Transverse colon (tissue), 4 donors: ENCODE data around the gene WIPF3. TPM values are rescaled to one million over a fixed set of nuclear protein-coding genes. Genes with fewer than 3 reads are reported as not detected.

Experiments used
- DNase-seq: peaks from one replicate; pipeline ENCODE4 v3.0.0-alpha.2; 2019
- H3K27ac ChIP-seq, 4 donors: fragments of 200-600 bp; sonication (generic); 2 replicates each; pipeline ENCODE4 v1.5.1; 2016 to 2018; ENCODE audit warnings: inconsistent platforms in 4 of 4
- H3K27me3 ChIP-seq: fragments of 200-600 bp; sonication (generic); 2 replicates; pipeline ENCODE4 v1.5.1; 2017; ENCODE audit warnings: inconsistent platforms
- H3K36me3 ChIP-seq, 4 donors: fragments of 200-600 bp; sonication (generic); 2 replicates each; pipeline ENCODE4 v1.5.1; 2017 to 2019; ENCODE audit warnings: inconsistent platforms in 4 of 4
- H3K4me1 ChIP-seq, 4 donors: fragments of 200-600 bp; sonication (generic); 2 replicates each; pipeline ENCODE4 v1.5.1; 2017 to 2020; ENCODE audit warnings: inconsistent platforms in 4 of 4
- H3K4me3 ChIP-seq, 4 donors: fragments of 200-600 bp; sonication (generic); 1 replicate in 1 of 4; 2 replicates in 3 of 4; pipeline versions ENCODE4 v1.5.1 to v1.6.1; 2017 to 2019; ENCODE audit warnings: inconsistent platforms in 4 of 4
- H3K9me3 ChIP-seq, 2 donors: fragments of 200-600 bp; sonication (generic); 2 replicates each; pipeline ENCODE4 v1.5.1; 2017 to 2019; ENCODE audit warnings: inconsistent platforms in 2 of 2
- CTCF ChIP-seq, 5 experiments: fragments of 200-600 bp in 3 of 5; fragments of 450-650 bp in 2 of 5; sonication (generic) in 3 of 5; IDR thresholded peaks; 1 replicate in 2 of 5; 2 replicates in 3 of 5; pipeline ENCODE4 v1.5.1; 2016 to 2017; ENCODE audit warnings: antibody characterized with exemption in 5 of 5, inconsistent platforms in 3 of 5, mild to moderate bottlenecking in 2 of 5, moderate library complexity in 1 of 5
- EP300 ChIP-seq: sonication (generic); formaldehyde crosslinking; IDR thresholded peaks from one replicate; pipeline ENCODE4 v1.6.1; 2017; ENCODE audit warnings: antibody characterized with exemption, low read depth
- POLR2A ChIP-seq: fragments of 450-650 bp; IDR thresholded peaks from one replicate; pipeline ENCODE4 v1.6.1; 2016; ENCODE audit warnings: antibody characterized with exemption, mild to moderate bottlenecking, moderate library complexity
- POLR2AphosphoS5 ChIP-seq, 3 donors: sonication (generic); formaldehyde crosslinking; IDR thresholded peaks; one replicate each; pipeline ENCODE4 v1.6.1; 2016; ENCODE audit warnings: antibody characterized with exemption in 3 of 3
- WGBS, 2 donors: methylation state at CpG; one replicate each; pipeline ENCODE4 v1.1.5; 2018; ENCODE audit warnings: low coverage in 1 of 2; 5-methylcytosine and 5-hydroxymethylcytosine counted together
- in situ Hi-C, 4 donors: fragments of 200-750 bp; cut with MboI; loops; one replicate each; pipeline versions ENCODE4 v1.15.0 to v1.15.1; 2017; ENCODE audit warnings: low sequenced_read_pairs in 3 of 4, low pct_ligation_motif_present in 1 of 4, low pct_unique_long_range_greater_than_20kb in 1 of 4
- intact Hi-C: fragments of 100-400 bp; cut with DNase I; formaldehyde crosslinking; loops from one replicate; pipeline ENCODE4 v1.15.1; 2023; ENCODE audit warnings: low total_unique reads
- total RNA-seq, 4 donors: library from RNA; depleted of rRNA; stranded (reverse); fragments of >200 nt; gene quantifications; one replicate each; pipeline ENCODE4 v1.1.0, GENCODE V29; 2016

The WIPF3 gene
- total RNA-seq, 4 donors from 2014 or later, result 0.41 to 3.7 TPM; not detected in 2

DNA sequence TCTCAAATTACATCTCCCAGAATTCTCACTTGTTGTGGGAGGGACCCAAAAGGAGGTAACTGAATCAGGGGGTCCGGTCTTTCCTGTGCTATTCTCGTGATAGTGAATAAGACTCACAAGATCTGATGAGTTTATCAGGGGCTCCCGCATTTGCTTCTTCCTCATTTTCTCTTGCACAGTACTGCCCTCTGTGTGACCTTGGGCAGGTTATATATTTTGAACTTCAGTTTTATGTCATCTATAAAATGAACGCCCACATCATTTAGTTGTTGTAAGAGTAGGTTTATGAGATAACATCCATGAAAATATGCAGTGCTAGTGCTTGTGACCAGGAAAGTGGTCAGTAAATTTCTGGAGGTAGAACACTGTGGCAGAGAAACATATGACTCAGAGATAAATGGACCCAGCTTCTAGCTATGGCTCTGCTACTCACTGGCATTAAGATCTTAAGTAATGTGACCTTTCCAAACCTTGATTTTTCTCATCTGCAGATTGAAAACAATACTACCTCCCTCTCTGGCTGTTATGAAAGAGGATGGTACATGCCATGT is 139.0 kb downstream of the WIPF3 start:
- no peak for TF ChIP-seq POLR2A
- TF ChIP-seq POLR2AphosphoS5 (IDR thresholded peaks at IDR 0.05), result no peak
- no peak for TF ChIP-seq EP300
- TF ChIP-seq CTCF (IDR thresholded peaks at IDR 0.05), result no peak
- H3K27me3 ChIP-seq, result no peaks in the 10 kb centered on the region
- in situ Hi-C loops (no loop called here), intact Hi-C loops (no loop called here)
- 77 to 78% methylated on average over 4 of the region's 4 CpGs for WGBS, 2 donors
- peak overlapping the region in 1 of 4 donors; percentile 25 for H3K27ac ChIP-seq
- H3K4me1 ChIP-seq, result peaks cover 0 to 7% (median 3%) of the 10 kb centered on the region in 4 donors
- H3K9me3 ChIP-seq, result no peaks in the 10 kb centered on the region
- no peak overlapping the region for H3K4me3 ChIP-seq
- H3K36me3 ChIP-seq, result peaks cover 0 to 2% (median 0%) of the 10 kb centered on the region in 4 donors
- no peak for DNase-seq

DNA sequence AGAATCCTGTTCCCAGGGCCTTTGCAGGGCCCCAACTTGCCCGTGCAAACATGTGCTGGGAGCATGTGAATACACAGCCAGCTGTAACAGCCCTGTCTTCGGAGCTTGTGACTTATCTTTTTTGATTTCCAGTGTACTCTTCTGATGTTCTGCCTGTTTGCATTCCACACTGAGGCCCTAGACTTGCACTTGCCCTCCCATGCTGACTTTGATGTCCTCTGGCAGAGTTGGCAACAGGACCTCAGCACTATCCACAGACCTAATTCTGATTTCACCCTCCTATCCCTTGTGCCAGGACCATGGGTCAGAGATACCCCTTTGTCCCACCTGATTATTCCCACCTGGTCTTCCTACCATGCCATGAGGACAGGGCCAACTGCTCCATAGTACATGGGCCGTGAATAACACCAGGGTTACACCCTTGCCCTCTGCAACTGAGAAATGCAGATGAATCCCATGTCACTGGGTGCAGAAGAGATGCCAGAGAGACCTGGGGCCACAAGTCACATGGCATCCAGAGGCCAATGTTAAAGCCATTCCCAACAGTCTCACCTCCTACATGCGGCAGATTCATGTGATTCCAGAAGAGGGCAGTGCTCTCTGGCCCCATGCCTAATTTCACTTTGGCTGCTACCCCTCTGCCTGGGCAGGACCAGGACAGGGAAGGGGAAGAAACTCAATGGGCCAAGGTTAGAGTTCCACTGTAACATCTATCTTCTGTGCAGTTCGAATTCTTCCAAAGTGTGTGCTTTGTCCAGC is 140.3 kb downstream of the WIPF3 start:
- TF ChIP-seq POLR2A, result no peak
- TF ChIP-seq EP300, result no peak
- TF ChIP-seq POLR2AphosphoS5 (IDR thresholded peaks at IDR 0.05), result no peak
- peak in 1 of 5 experiments; percentile 8 for TF ChIP-seq CTCF (IDR thresholded peaks at IDR 0.05)
- intact Hi-C loops (no loop called here), in situ Hi-C loops (no loop called here)
- H3K4me1 ChIP-seq, result peaks cover 0 to 7% (median 3%) of the 10 kb centered on the region in 4 donors
- no peaks in the 10 kb centered on the region for H3K9me3 ChIP-seq
- no peaks in the 10 kb centered on the region for H3K36me3 ChIP-seq
- no peaks in the 10 kb centered on the region for H3K27me3 ChIP-seq
- H3K4me3 ChIP-seq, result no peak overlapping the region
- H3K27ac ChIP-seq, result no peak overlapping the region
- DNase-seq, result peak; percentile 15
- 95% methylated on average over 5 of the region's 5 CpGs; no CpG with 5 or more reads in 1 of the 2 donors for WGBS, 2 donors

- no peaks in the 10 kb centered on the region for H3K36me3 ChIP-seq
- DNase-seq, result no peak
- no peaks in the 10 kb centered on the region for H3K9me3 ChIP-seq
- no peak overlapping the region for H3K4me3 ChIP-seq
- in situ Hi-C loops, result no loop called here
- no peaks in the 10 kb centered on the region for H3K27me3 ChIP-seq
- H3K27ac ChIP-seq, result no peak overlapping the region
- H3K4me1 ChIP-seq, result peaks cover 0 to 7% (median 3%) of the 10 kb centered on the region in 4 donors
- WGBS, 2 donors, result 97% methylated on average over 2 of the region's 2 CpGs; no CpG with 5 or more reads in 1 of the 2 donors
- intact Hi-C loops, result no loop called here
- TF ChIP-seq POLR2A (no peak), CTCF (IDR thresholded peaks at IDR 0.05) (no peak), POLR2AphosphoS5 (IDR thresholded peaks at IDR 0.05) (no peak), EP300 (no peak)
These were observed 142.3 kb downstream of the WIPF3 start for GRCh38 chr7:29948587-29948986.

DNA sequence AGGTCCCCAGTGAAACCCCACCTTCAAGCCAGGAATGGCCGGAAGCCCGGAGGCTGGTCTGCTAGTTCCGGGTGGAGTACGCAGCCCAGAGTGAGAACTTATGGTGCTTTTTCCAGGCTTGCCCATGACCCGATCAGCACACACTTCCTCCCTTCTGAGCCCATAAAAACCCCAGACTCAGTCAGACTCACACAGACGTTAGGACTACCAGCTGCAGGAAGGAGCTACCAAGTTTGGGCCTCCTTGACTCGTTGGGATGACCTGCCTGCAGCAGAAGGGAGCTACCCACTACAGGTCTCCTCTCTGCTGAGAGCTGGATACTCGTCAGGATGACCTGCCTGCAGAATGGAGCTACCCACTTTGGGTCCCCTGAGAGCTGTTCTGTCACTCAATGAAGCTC is 144.2 kb downstream of the WIPF3 start:
- Histone ChIP-seq H3K27ac (no peak overlapping the region), H3K4me1 (peaks cover 0 to 7% (median 3%) of the 10 kb centered on the region in 4 donors), H3K9me3 (no peaks in the 10 kb centered on the region), H3K4me3 (no peak overlapping the region), H3K36me3 (no peaks in the 10 kb centered on the region), H3K27me3 (no peaks in the 10 kb centered on the region)
- DNase-seq, result no peak
- 93% methylated on average over 8 of the region's 8 CpGs; no CpG with 5 or more reads in 1 of the 2 donors for WGBS, 2 donors
- intact Hi-C loops (loop anchor here (5.0 kb wide), 1 partner anchor 643 kb away; no protein-coding TSS in a partner anchor), in situ Hi-C loops (no loop called here)
- no peak for TF ChIP-seq POLR2A
- TF ChIP-seq EP300, result no peak
- no peak for TF ChIP-seq POLR2AphosphoS5 (IDR thresholded peaks at IDR 0.05)
- TF ChIP-seq CTCF (IDR thresholded peaks at IDR 0.05), result no peak
